Dermis microvascular lymphatic vessel endothelial cell (primary cell): ENCODE results near the gene DUSP3. TPM values are rescaled to one million over a fixed set of nuclear protein-coding genes. Genes with fewer than 3 reads are reported as not detected.
A peak's percentile ranks its signal among the peaks of the same experiment; 100 is the strongest.

Experiments
- DNase-seq, 2 donors: peaks; one replicate each; pipeline versions ENCODE4 v3.0.0 to v3.0.0-alpha.2; 2010; ENCODE audit warnings: low read depth in 2 of 2
- total RNA-seq: library from RNA; depleted of rRNA; stranded (reverse); fragments of >200 nt; gene quantifications from 2 replicates; pipeline ENCODE4 v1.2.1, GENCODE V29; 2014

Gene DUSP3
- total RNA-seq, 1 donor from 2014 or later = 48.5 TPM

DNA sequence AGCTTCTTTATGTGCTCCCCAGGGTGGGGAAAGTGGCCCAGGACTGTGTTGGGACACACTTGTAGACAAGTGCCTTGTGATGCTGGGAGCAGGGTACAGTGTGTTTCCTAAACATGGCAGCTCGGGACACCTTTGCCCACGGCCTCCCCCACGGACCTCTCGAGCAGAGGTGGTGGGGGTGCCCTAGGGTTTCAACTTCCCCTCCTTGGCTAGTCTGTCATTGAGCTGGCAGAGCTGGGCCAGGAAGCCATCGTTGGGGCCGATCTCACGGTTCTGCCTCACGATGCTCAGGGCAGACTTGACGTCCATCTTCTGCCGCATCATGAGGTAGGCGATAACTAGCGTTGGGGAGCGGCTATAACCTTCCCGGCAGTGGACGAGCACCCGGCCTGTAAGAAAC is 9.4 kb downstream of the DUSP3 start:
- DNase-seq = no peak

DNA sequence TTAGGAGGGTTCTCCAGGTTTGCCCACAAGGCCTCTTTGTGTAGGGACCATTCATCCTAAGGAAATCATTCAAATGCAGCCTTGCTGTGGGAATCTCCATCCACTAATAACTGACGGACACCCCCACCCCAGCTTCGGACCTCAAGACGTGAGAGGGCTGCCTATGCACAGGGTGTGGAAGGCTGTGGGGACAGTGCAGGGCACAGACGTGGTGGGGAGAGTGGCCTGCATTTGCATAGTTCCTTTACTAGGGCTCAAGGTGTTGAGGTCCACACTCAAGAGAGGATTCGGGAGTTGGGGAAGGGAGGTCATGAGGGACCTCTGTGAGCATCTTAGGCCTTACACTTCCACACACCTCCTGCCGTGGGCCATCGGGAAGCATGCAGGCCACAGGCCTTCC is 9.8 kb downstream of the DUSP3 start:
- DNase-seq = no peak

DNA sequence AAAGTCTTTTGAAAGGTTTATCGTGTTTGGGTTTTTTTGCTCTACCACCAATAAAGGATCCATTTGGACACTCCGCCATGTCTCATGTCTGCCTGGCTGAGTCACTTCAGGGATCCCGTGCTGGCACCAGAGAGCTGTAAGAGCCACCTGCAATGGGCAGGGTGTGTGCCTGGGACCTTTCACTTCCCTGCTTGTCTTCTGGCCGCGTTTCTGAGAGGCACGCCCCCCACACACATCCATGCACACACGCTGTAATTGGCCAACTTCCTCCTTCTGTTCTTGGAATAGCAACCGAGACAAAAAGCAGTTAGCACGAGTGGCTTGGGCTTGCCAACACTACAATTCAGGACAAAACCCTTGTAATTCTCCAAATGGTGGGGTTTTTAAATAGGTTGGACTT is 10.4 kb downstream of the DUSP3 start:
- DNase-seq = peak in 1 of 2 donors; percentile 19

DNA sequence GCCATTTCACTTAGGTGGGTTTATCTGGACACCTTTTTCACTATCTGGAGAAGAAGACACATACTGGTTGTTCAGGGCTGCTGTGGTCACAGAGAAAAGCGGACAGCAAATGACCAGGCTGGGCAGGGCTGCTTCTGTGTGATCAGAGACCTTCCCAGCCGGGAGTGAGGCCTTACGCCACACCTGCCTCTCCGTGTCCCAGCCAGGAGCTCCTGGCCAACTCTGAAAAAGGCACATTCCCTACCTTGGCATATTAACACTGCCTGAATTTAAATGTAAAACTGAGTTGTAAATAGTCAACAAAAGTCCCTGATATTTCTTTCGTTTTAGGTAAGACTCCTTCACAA is 11.1 kb downstream of the DUSP3 start:
- no peak for DNase-seq

DNA sequence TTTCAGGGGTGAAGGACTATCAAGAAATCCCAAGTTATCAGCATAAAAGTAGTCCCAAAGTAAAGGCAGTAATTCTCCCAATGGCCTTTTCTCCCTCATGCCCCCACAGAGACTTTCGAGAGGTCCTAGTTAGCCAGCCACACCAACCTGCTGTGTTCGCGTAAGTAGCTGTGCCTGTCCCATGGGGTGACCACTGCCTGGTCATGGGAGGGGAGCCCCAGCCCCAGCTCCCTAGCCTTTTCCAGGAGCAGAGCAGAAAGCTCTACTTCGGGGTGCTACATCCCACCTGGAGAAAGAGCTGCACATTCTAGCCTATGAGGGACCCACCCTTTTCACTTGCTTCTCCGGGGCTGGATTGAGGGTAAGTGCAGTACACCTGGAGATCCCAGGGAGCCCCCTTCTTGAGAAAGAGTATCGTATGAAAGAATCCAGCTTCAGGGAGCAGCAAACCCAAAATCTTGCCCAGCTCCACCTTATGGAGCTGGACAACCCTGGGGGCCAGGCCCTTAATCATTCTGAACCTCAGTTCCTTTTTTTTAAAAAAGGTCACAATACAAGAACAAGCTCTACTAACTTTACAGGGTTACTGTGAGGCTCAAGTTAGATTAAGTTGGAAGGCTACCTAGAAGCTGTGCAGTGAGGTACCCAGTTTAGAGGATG is 11.6 kb downstream of the DUSP3 start:
- no peak for DNase-seq

DNA sequence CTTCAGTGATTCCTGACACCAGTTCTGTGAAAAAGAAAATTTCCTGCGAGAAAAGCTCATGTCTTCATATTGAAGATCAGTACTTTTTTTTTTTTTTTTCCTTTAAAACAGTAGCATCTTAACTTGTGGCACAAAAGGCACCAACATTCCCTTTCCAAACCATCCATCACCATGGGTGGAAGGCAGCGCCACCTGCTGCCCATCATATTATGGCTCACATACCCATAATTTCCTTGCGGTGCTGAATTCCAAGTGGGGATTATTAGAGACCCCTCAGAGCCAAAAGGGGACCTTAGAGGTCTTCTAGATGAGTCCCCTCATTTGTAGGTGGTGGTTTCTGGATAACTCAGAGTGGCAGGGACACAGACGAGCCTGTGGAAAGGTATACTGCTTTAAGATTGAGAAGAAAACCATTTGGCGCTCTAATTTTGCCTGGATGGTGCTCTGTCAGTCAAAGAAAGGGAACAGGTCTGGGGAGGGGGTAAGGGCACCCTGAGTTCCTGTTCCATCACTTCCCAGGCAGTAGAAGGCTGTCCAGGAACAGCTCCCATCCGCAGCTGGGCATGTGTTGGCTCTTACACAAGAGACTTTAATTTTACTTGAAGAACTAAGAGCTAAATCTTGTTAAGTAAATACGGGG is 12.2 kb downstream of the DUSP3 start:
- DNase-seq = peak in 1 of 2 donors; percentile 59

DNA sequence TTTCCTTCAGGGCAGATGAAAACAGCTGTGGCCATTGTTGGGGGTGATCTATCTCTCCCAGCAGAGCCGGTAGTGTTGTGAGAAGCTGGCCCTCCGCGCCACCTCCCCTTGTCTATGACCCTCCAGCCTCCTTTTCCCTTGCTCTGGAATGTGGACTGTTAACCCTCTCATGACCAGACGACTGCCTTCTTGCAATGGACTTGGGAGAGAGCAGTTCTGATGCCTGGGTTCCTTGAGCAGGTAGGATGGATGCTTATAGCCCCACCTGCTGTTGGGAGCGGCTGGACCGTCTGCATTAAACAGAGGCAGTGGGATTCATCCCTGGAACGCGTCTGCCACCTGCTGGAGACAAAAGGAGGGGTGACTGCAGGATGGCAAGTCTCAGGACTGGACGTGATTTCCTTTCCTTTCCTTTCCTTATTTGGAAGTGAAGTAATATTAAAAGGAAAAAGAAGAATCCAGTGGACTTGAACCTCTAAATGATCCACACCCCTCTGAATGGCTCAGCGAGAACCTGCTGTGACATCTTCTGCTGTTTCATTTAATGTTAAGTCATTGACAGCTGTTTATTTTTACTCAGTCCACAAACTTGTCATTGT is 18.4 kb downstream of the DUSP3 start:
- peak; percentile 76 to 90 for DNase-seq

DNA sequence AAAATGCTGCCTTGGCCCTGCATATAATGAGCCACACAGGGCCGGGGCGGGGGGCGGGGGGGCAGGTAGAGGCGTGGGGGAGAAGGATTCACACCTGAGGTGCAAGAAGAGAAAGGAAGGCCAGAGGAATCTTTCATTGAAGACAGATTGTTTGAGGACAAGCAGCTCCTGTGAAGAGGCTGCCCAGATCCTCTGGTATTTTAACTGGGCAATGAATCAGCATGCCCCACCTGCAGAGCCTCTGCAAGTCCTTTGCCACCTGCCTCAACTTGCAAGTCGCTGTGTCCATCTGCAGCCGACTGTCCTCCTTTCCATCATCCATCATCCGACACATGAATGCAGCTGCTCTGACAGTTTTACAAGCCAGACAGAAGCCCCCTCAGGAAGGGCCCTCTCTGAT is 18.9 kb downstream of the DUSP3 start:
- DNase-seq = no peak

DNA sequence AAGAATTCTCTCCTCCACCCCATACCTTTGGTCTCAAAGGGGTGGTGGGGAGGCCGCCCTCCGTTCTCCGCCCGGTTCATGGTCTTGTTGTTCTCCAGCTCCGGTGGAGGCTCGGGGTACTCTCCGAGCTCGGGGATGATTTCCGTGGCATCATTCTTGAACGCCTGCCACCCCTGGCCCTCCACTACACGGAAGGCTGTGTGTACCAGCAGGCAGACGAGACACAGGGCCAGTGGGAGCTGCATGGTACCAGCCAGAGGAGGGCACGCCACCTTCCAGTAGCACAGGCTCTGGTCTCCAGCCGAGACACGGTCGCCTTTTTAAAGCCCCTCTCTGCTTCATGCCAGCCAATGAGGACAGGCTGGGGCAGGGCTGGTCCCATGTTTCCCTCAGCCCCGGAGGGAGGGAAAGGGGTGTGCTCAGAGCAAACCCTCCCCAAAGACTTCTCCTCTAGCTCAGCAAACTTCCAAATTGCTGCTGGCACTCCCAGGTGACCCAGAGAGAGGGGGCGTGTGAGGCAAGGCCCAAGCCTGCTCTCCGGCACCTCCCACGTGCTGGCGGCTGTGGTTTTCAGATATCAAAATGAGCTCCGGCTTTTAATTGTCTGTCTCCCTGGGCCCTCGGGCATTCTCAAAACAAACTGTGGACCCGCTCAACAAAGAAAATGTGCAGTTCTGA is 20.1 kb downstream of the DUSP3 start, which contains the start of gene SOST:
SOST (minus strand) TSS at position 295 of the 678 bp plus-strand sequence; CDS start at position 245, 50 bp downstream.
- no peak for DNase-seq

DNA sequence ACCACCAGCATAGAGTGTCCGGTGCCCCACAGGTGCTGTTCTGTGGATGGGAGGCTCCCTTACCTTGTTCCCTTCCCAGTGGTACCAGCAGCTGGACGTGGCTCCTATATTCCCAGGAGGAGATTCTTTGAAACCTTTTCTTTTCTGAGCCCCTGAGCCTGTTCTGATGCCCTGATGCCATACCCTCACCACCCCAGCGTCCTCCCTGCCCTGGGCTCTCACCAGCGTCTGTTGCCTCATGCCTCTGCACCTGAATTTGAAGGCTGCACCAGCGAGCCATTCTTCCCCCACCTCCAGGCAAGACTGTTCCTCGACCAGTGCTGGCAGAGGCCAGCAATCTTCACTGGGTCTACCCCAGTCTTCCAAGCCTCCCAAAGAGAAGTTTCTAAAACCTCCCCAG is 20.7 kb downstream of the DUSP3 start:
- no peak for DNase-seq

DNA sequence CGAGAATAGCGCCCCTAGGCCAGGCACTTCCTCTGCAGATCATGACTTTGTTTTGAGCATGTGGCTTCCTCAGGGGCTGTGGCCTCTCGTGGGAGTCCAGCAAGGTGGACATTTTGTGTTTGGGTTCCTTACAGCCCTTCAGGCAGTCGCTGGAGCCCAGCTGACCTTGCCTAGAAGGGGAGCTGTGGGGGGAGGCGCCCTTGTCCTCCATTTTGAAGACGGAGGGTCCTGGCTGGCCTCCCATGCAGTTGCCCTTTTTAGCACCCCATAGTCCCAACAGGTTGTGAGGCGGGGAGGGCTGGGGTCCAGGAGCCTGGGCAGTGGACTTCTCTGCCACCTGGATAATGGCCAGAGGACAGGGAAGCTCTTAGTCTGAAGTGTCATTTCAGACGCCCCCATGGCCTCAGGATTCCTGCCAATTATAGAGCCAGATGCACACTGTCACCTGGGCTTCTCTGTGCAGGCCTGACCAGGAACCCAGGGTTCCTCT is 21.6 kb downstream of the DUSP3 start:
- no peak for DNase-seq

DNA sequence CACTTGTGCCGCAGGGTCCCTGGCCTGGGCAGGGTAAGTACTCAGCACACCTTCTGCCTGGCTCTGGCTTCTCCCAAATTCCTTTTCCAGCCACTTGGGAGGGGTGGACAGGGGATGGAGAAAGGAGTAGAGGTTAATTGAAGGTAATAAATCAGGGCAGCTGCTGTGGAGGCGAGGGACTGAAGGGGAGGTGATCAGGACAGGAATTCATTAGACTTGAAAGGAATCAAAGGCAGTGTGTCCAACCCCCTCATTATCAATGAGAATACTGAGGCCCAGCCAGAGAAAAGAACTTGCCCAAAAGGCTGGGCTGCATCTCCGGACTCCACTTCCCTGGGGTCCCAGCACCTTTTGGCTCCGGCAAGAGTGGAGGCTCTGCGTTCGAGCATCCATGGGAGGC is 22.6 kb downstream of the DUSP3 start:
- DNase-seq = no peak

DNA sequence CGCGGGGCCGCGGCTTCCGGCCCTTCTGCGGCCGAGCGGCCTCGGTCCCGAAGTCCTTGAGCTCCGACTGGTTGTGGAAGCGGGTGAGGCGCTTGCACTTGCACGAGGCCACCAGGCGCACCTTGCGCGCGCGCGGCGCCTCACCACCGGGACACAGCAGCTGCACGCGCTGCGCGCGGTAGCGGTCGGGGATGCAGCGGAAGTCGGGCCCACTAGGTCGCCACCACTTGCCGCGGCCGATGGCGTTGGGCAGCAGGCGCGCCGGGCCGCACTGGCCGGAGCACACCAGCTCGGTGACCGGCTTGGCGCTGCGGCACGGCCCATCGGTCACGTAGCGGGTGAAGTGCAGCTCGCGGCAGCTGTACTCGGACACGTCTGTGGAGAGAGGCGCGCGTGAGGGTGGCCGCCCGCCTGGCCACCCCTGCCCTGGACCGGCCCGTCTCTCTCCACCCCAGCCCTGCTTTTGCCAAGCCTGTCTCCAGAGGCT is 23.3 kb downstream of the DUSP3 start:
- DNase-seq = peak in 1 of 2 donors; percentile 41

DNA sequence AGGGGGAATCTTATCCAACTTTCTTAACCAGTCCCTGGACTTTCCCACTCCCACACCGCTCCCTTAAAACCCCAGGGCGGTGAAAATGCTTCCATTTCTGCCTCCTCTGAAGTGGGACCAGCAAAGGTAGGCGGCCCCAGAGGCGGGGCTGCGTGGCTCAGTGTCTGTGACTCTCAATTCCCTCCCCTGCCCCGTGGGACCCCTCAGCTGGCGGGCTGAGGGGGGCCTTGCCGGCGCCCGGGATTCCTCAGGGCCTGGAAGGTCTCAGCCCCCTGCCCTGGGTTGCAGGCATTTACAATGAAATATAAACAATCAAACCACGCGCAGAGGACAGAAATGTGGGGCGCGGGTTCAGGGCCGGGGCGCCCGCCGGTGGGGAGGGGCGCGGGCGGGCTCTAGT is 23.8 kb downstream of the DUSP3 start:
- DNase-seq = no peak

DNA sequence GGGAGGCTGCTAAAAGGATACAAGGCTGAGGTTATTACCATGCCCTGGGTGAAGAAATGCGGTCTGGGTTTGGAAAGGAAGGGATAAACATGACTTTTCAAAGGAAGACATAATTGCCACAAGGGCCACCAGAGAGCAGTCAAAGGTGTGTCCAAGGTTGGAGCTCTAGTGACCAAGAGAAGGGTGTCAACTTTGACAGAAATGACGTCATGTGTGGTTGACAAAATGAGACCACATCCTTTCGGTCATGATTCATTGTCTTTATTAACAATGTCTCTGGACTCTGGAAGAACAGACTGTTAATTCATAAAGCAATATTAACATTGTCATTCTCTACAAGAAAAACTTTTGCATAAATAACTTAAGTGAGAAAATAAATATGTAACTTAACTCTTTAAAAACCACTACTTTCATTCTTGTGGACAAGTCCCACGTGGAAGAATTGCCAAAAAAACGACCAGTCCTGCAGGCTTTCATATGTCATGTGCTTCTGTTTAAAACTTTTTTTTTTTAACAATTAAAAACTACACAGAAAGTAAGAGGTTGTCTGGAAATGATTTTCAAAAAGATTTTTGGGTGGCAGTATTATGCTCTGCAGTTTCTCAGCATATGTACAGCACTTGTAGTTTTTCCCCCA is 25.2 kb downstream of the DUSP3 start:
- no peak for DNase-seq

DNA sequence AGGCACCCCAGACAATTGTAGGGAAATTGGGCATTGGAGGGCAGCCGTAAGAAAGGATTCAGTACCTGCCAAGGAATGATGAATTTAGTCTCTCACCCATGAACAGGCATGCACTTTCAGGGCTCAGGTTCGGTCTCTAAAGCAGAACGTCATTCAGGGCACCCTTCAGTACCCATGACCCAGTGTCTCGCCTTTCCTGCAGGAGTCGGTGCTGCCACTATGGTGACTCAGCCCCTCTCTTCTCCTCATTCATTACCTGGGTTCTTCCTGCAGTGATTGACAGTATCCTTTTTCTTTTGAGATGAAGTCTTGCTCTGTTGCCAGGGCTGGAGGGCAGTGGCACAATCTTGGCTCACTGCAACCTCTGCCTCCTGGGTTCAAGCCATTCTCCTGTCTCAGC is 28.6 kb downstream of the DUSP3 start:
- DNase-seq = no peak

DNA sequence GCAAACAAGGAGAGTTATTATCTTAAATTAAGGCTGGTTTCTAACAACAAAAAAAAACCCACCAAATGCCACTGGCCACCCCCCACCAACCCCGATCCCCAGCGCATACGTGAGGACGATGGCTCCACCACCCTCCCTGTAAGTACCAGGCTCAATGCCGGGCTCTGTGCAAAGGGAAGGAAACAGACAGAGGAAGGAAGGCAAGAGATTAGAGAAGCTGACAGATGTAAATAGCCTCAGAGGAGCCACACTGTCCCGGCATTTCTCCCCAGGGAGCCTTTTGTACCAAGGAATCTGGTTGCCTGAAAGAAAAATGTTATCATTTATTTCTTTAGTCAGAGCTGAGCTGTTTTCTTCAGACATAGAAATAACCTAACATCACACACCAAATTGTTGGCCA is 33.2 kb downstream of the DUSP3 start:
- DNase-seq = no peak

DNA sequence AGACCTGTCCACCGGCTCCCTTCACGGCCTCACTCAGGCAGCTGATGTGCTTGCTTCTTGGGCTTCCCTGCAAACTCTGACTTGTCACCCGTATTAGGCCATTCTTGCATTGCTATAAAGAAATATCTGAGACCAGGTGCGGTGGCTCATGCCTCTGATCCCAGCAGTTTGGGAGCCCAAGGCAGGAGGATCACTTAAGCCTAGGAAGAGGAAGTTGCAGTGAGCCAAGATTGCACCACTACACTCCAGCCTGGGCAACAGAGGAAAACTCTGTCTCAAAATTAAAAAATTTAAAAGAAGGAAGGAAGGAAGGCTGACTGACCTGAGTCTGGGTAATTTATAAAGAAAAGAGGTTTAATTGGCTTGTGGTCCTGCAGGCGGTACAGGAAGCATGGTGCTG is 37.1 kb downstream of the DUSP3 start:
- no peak for DNase-seq

DNA sequence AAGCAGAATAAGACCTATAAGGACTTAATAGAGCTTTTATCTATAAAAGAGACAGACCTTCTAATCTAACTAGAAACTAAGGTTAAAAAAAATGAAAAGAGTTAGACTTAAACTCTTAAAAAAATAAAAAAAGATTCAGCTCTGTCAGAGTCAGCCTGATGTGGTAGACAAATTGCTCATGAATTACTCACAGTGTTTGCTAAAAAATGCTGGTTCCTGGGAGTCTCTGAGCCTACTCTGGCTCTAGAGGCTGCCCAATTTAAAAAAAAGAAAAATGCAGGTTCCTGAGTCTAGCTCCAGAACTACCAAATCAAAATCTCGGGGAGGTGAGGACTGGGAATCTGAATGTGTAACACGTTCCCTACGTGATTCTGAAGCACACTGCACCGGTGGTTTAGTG is 38.2 kb downstream of the DUSP3 start:
- no peak for DNase-seq

DNA sequence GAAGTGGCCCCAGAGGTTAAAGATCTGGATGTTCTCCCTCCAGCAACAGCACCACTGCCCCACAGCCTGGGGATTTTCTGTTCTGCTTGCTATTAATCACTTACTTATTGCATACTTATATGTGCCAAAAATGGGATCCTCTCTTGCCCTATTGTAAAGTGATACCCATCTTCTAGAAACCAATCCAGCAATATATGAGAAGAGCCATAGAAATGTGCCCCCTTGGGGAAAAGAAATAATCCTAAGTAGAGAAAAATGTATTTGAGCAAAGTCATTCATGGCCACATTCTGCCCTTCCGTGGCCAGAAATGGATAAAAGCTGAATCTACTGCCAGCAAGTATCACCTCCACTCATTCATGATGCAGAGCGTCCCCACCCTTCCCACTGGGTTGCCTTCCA is 41.1 kb downstream of the DUSP3 start:
- DNase-seq = no peak

DNA sequence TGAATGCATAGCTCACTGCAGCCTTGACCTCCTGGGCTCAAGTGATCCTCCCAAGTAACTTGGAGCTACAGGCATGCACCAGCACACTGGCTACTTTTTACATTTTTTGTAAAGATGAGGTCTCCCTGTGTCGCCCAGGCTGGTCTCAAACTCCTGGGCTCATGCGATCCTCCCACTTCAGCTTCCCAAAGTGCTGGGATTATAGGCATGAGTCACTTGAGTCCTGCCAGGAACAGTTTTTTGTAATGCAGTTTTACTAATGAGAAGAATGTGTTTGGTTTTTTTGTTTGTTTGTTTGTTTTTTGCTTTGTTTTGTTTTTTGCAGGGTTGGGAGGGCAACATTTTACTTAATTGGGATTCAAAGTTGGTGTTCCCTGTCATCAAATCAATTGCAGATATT is 42.4 kb downstream of the DUSP3 start:
- DNase-seq = no peak

DNA sequence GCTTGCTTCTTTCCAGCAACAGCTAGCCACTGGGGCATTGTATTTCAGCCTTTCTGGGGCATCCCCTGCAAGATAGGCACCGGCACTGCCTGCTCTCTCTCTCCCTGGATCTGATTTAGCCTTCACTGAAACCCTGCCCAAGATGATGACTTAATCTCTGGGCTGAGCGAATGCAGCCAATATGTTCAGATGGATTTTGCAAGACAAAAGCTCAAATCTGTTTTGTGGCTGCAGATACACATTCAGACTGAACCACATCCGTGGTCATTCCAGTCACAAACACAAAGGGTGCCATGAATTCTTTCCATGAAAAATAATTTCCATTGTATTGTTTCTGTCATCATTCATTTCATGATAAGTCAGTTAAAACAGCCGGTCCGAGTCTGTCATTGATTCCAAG is 44.4 kb downstream of the DUSP3 start:
- peak in 1 of 2 donors; percentile 50 for DNase-seq
